ENCODE data around the gene APOB. TPM values are rescaled to one million over a fixed set of nuclear protein-coding genes. Genes with fewer than 3 reads are reported as not detected.

APOB gene
- polyA plus RNA-seq, 4 donors = 0.90 to 2.1 (median 1.6) TPM

- no peak for DNase-seq (ENCODE audit: low read depth in 4 of 4, low spot score in 3 of 4)
These were observed 57.6 kb downstream of the APOB start for GRCh38 chr2:20986024-20986939.

- no peak for DNase-seq (ENCODE audit: low read depth in 4 of 4, low spot score in 3 of 4)
These were observed 58.8 kb downstream of the APOB start for GRCh38 chr2:20985062-20985461.

GRCh38 chr2:20984408-20984807 lies 59.5 kb downstream of the APOB start:
- no peak for DNase-seq (ENCODE audit: low read depth in 4 of 4, low spot score in 3 of 4)

GRCh38 chr2:20983844-20984243 lies 60.0 kb downstream of the APOB start:
- DNase-seq (ENCODE audit: low read depth in 4 of 4, low spot score in 3 of 4) = no peak

- DNase-seq (ENCODE audit: low read depth in 4 of 4, low spot score in 3 of 4) = no peak
These were observed 61.0 kb downstream of the APOB start for GRCh38 chr2:20982861-20983260.

GRCh38 chr2:20977520-20978180 lies 66.2 kb downstream of the APOB start:
- no peak for DNase-seq (ENCODE audit: low read depth in 4 of 4, low spot score in 3 of 4)

GRCh38 chr2:20976527-20976926 lies 67.3 kb downstream of the APOB start:
- DNase-seq (ENCODE audit: low read depth in 4 of 4, low spot score in 3 of 4) = no peak

- DNase-seq (ENCODE audit: low read depth in 4 of 4, low spot score in 3 of 4) = no peak
These were observed 70.9 kb downstream of the APOB start for GRCh38 chr2:20972792-20973565.

- no peak for DNase-seq (ENCODE audit: low read depth in 4 of 4, low spot score in 3 of 4)
These were observed 71.8 kb downstream of the APOB start for GRCh38 chr2:20972110-20972509.

GRCh38 chr2:20970068-20970467 lies 73.8 kb downstream of the APOB start:
- no peak for DNase-seq (ENCODE audit: low read depth in 4 of 4, low spot score in 3 of 4)

GRCh38 chr2:20966061-20966595 lies 77.7 kb downstream of the APOB start:
- no peak for DNase-seq (ENCODE audit: low read depth in 4 of 4, low spot score in 3 of 4)

GRCh38 chr2:20965221-20965620 lies 78.7 kb downstream of the APOB start:
- no peak for DNase-seq (ENCODE audit: low read depth in 4 of 4, low spot score in 3 of 4)

- DNase-seq (ENCODE audit: low read depth in 4 of 4, low spot score in 3 of 4) = no peak
These were observed 80.0 kb downstream of the APOB start for GRCh38 chr2:20963867-20964266.

- peak in 2 of 4 donors; percentile 57 to 60 for DNase-seq (ENCODE audit: low read depth in 4 of 4, low spot score in 3 of 4)
These were observed 80.8 kb downstream of the APOB start for GRCh38 chr2:20962939-20963557.

- no peak for DNase-seq (ENCODE audit: low read depth in 4 of 4, low spot score in 3 of 4)
These were observed 82.0 kb downstream of the APOB start for GRCh38 chr2:20961858-20962257.

- no peak for DNase-seq (ENCODE audit: low read depth in 4 of 4, low spot score in 3 of 4)
These were observed 83.9 kb downstream of the APOB start for GRCh38 chr2:20960003-20960402.

- no peak for DNase-seq (ENCODE audit: low read depth in 4 of 4, low spot score in 3 of 4)
These were observed 84.6 kb downstream of the APOB start for GRCh38 chr2:20959252-20959651.

GRCh38 chr2:20957788-20958525 lies 85.9 kb downstream of the APOB start:
- no peak for DNase-seq (ENCODE audit: low read depth in 4 of 4, low spot score in 3 of 4)

GRCh38 chr2:20955277-20956026 lies 88.4 kb downstream of the APOB start:
- no peak for DNase-seq (ENCODE audit: low read depth in 4 of 4, low spot score in 3 of 4)

All from right renal pelvis (tissue), 4 donors.